H1 (cell line): ENCODE results near the gene CAMTA1. TPM values are rescaled to one million over a fixed set of nuclear protein-coding genes. Genes with fewer than 3 reads are reported as not detected.

ENCODE experiments used
- CTCF ChIA-PET: fragments of 300-600 bp; sonication (Branson Sonifier 250); formaldehyde crosslinking; loops from one replicate; lab custom pipeline; 2021; ENCODE audit not compliant: partially characterized antibody; lab: Charles Lee
- POLR2A ChIA-PET: fragments of 300-600 bp; sonication (Branson Sonifier 250); formaldehyde crosslinking; loops from one replicate; lab custom pipeline; 2021; ENCODE audit warnings: inconsistent platforms; ENCODE audit not compliant: partially characterized antibody; lab: Charles Lee
- DNase-seq, 2 experiments: peaks; one replicate each; pipeline versions ENCODE4 v3.0.0 to v3.0.0-alpha.2; 2010 to 2022; ENCODE audit warnings: low spot score in 2 of 2, low read depth in 1 of 2, mixed read lengths in 1 of 2
- FAIRE-seq: peaks from 2 replicates; lab custom pipeline; 2011; peaks lifted over from hg19 to GRCh38; lab: Jason Lieb, UNC
- H2AFZ ChIP-seq: 2 replicates; pipeline ENCODE4 v1.8.1; 2012; ENCODE audit warnings: low read length, inconsistent platforms
- H2AK5ac ChIP-seq: 2 replicates; pipeline ENCODE4 v1.6.1; 2013; ENCODE audit warnings: low read depth, low read length
- H2BK120ac ChIP-seq: replicated peaks from 2 replicates; pipeline ENCODE3; 2013; ENCODE audit warnings: low read depth, low read length, inconsistent platforms
- H2BK12ac ChIP-seq: 2 replicates; pipeline ENCODE4 v1.6.1; 2013; ENCODE audit warnings: low read depth, low read length
- H2BK15ac ChIP-seq: 2 replicates; pipeline ENCODE4 v1.6.1; 2013; ENCODE audit warnings: low read length
- H2BK20ac ChIP-seq: 2 replicates; pipeline ENCODE4 v1.6.1; 2013; ENCODE audit warnings: low read length
- H2BK5ac ChIP-seq: 2 replicates; pipeline ENCODE4 v1.6.1; 2013; ENCODE audit warnings: low read depth, low read length
- H3K14ac ChIP-seq: 2 replicates; pipeline ENCODE4 v1.6.1; 2013; ENCODE audit warnings: inconsistent platforms; ENCODE audit not compliant: insufficient read length
- H3K18ac ChIP-seq: 2 replicates; pipeline ENCODE4 v1.6.1; 2013; ENCODE audit warnings: low read length; ENCODE audit errors: extremely low read depth
- H3K23ac ChIP-seq: 2 replicates; pipeline ENCODE4 v1.6.1; 2013; ENCODE audit warnings: inconsistent platforms; ENCODE audit not compliant: insufficient read length
- H3K23me2 ChIP-seq: 2 replicates; pipeline ENCODE4 v1.6.1; 2013; ENCODE audit warnings: low read depth, low read length
- H3K27ac ChIP-seq: 2 replicates; pipeline ENCODE4 v1.6.1; 2011; ENCODE audit warnings: low read depth, low read length, inconsistent platforms
- H3K27me3 ChIP-seq, 4 experiments: replicated peaks in 1 of 4; 1 replicate in 1 of 4; 2 replicates in 3 of 4; pipeline versions ENCODE4 v1.6.1 to v1.8.1; 2011 to 2013; ENCODE audit warnings: low read length in 3 of 4, mild to moderate bottlenecking in 3 of 4, inconsistent platforms in 2 of 4, mixed read lengths in 2 of 4, moderate library complexity in 1 of 4; ENCODE audit not compliant: control insufficient read depth in 3 of 4, insufficient read depth in 3 of 4; ENCODE audit errors: extremely low read depth in 1 of 4
- H3K36me3 ChIP-seq, 4 experiments: 2 replicates each; pipeline versions ENCODE4 v1.6.1 to v1.8.1; 2011 to 2013; ENCODE audit warnings: mild to moderate bottlenecking in 4 of 4, low read length in 3 of 4, moderate library complexity in 2 of 4, control low read depth in 1 of 4, inconsistent platforms in 1 of 4; ENCODE audit not compliant: insufficient read depth in 4 of 4, control insufficient read depth in 2 of 4
- H3K4ac ChIP-seq: replicated peaks from 2 replicates; pipeline ENCODE3; 2013; ENCODE audit warnings: low read length, low read depth, mixed read lengths, inconsistent platforms; ENCODE audit not compliant: insufficient read length
- H3K4me1 ChIP-seq, 4 experiments: replicated peaks in 1 of 4; 1 replicate in 1 of 4; 2 replicates in 3 of 4; pipeline versions ENCODE4 v1.6.1 to v1.8.1; 2011 to 2013; ENCODE audit warnings: low read length in 3 of 4, inconsistent platforms in 2 of 4, mixed read lengths in 1 of 4; ENCODE audit not compliant: insufficient read depth in 4 of 4, control insufficient read depth in 3 of 4
- H3K4me2 ChIP-seq, 2 experiments: 2 replicates each; pipeline versions ENCODE4 v1.6.1 to v1.8.1; 2011 to 2013; ENCODE audit warnings: low read depth in 2 of 2, low read length in 2 of 2, control low read depth in 1 of 2, inconsistent platforms in 1 of 2, mild to moderate bottlenecking in 1 of 2; ENCODE audit not compliant: insufficient read depth in 1 of 2
- H3K4me3 ChIP-seq, 4 experiments: fragments of 200-600, 300-600 bp in 1 of 4; sonication (generic), shearing (Covaris generic), sonication (Bioruptor Twin) in 1 of 4; 2 replicates each; pipeline versions ENCODE4 v1.5.1 to v1.8.1; 2011 to 2016; ENCODE audit warnings: low read length in 4 of 4, low read depth in 3 of 4, control low read depth in 2 of 4, inconsistent platforms in 2 of 4, mild to moderate bottlenecking in 2 of 4, mixed read lengths in 1 of 4, moderate library complexity in 1 of 4; ENCODE audit not compliant: insufficient read depth in 2 of 4; ENCODE audit errors: extremely low read depth in 1 of 4
- H3K56ac ChIP-seq: replicated peaks from 2 replicates; pipeline ENCODE3; 2013; ENCODE audit warnings: low read depth, mild to moderate bottlenecking, mixed read lengths, low read length, inconsistent platforms; ENCODE audit not compliant: insufficient read length
- H3K79me1 ChIP-seq: 2 replicates; pipeline ENCODE4 v1.6.1; 2013; ENCODE audit warnings: low read depth, low read length, control low read depth
- H3K79me2 ChIP-seq, 2 experiments: 2 replicates each; pipeline versions ENCODE4 v1.6.1 to v1.8.1; 2012 to 2013; ENCODE audit warnings: low read length in 2 of 2, mild to moderate bottlenecking in 2 of 2, inconsistent platforms in 1 of 2; ENCODE audit not compliant: insufficient read depth in 2 of 2, control insufficient read depth in 1 of 2
- H3K9ac ChIP-seq, 4 experiments: replicated peaks in 1 of 4; 1 replicate in 1 of 4; 2 replicates in 3 of 4; pipeline versions ENCODE4 v1.6.1 to v1.8.1; 2011 to 2013; ENCODE audit warnings: low read depth in 3 of 4, low read length in 3 of 4, control low read depth in 2 of 4, mild to moderate bottlenecking in 2 of 4, moderate library complexity in 2 of 4, inconsistent platforms in 1 of 4; ENCODE audit errors: extremely low read depth in 1 of 4
- H3K9me3 ChIP-seq, 2 experiments: 2 replicates each; pipeline versions ENCODE4 v1.6.1 to v1.8.1; 2012 to 2013; ENCODE audit warnings: mild to moderate bottlenecking in 2 of 2, moderate library complexity in 2 of 2, control low read depth in 1 of 2, inconsistent platforms in 1 of 2, low read depth in 1 of 2, low read length in 1 of 2, mixed read lengths in 1 of 2; ENCODE audit not compliant: insufficient read depth in 2 of 2
- H4K20me1 ChIP-seq, 2 experiments: replicated peaks in 1 of 2; 2 replicates each; pipeline versions ENCODE3 to v1.8.1; 2011 to 2013; ENCODE audit warnings: inconsistent platforms in 2 of 2, low read length in 2 of 2, mild to moderate bottlenecking in 1 of 2; ENCODE audit not compliant: insufficient read depth in 2 of 2, control insufficient read depth in 1 of 2
- H4K5ac ChIP-seq: 2 replicates; pipeline ENCODE4 v1.6.1; 2013; ENCODE audit warnings: low read length, low read depth, mixed read lengths, inconsistent platforms; ENCODE audit not compliant: insufficient read length
- H4K8ac ChIP-seq: 2 replicates; pipeline ENCODE4 v1.8.0; 2013; ENCODE audit warnings: mild to moderate bottlenecking, moderate library complexity, low read length, inconsistent platforms; ENCODE audit not compliant: insufficient read depth; ENCODE audit errors: extremely low read depth
- H4K91ac ChIP-seq: replicated peaks from 2 replicates; pipeline ENCODE3; 2013; ENCODE audit warnings: low read length, mixed read lengths, inconsistent platforms; ENCODE audit not compliant: insufficient read length
- BACH1 ChIP-seq: IDR thresholded peaks from 2 replicates; pipeline ENCODE4 v1.6.1; 2012; ENCODE audit warnings: low read length, improper control_type of control experiment
- BCL11A ChIP-seq, 2 experiments: IDR thresholded peaks; one replicate each; pipeline ENCODE4 v1.6.1; 2011; ENCODE audit warnings: low read depth in 2 of 2, low read length in 2 of 2, mild to moderate bottlenecking in 2 of 2
- BRCA1 ChIP-seq: IDR thresholded peaks from 2 replicates; pipeline ENCODE4 v1.6.1; 2012; ENCODE audit warnings: low read depth, low read length, improper control_type of control experiment
- FOSL1 ChIP-seq: IDR thresholded peaks from 2 replicates; pipeline ENCODE4 v1.6.1; 2011; ENCODE audit warnings: mild to moderate bottlenecking, low read depth, low read length, moderate library complexity; ENCODE audit not compliant: insufficient read depth
- KDM4A ChIP-seq: IDR thresholded peaks from one replicate; pipeline ENCODE4 v1.7.1; 2012; ENCODE audit warnings: low read depth, mild to moderate bottlenecking, moderate library complexity, low read length, inconsistent platforms; ENCODE audit not compliant: severe bottlenecking
- PHF8 ChIP-seq: fragments of 200-600 bp; sonication (generic); conservative IDR thresholded peaks from 2 replicates; pipeline ENCODE4 v1.7.1; 2012; ENCODE audit warnings: low read depth, mild to moderate bottlenecking, inconsistent platforms, low read length, moderate library complexity
- RXRA ChIP-seq: IDR thresholded peaks from 2 replicates; pipeline ENCODE4 v1.6.1; 2011; ENCODE audit warnings: low read depth, mild to moderate bottlenecking, low read length, moderate library complexity; ENCODE audit not compliant: insufficient read depth
- SP1 ChIP-seq: IDR thresholded peaks from 2 replicates; pipeline ENCODE4 v1.6.1; 2011; ENCODE audit warnings: low read depth, low read length
- SUZ12 ChIP-seq: fragments of 200-600 bp; sonication (generic); IDR thresholded peaks from 2 replicates; pipeline ENCODE4 v1.6.1; 2012; ENCODE audit warnings: mild to moderate bottlenecking, inconsistent platforms, low read length, moderate library complexity, mixed read lengths
- TEAD4 ChIP-seq: IDR thresholded peaks from 2 replicates; pipeline ENCODE4 v1.6.1; 2012; ENCODE audit warnings: low read depth, low read length, inconsistent platforms, mixed read lengths
- WGBS, 2 experiments: shearing (Covaris generic) in 1 of 2; methylation state at CpG; one replicate each; pipeline versions ENCODE4 v1.1.6 to v1.1.7; 2013 to 2015; ENCODE audit warnings: low lambda C conversion rate in 2 of 2, mixed read lengths in 2 of 2, inconsistent platforms in 1 of 2, low coverage in 1 of 2, missing lambda C conversion rate in 1 of 2; ENCODE audit not compliant: insufficient replicate concordance in 2 of 2, insufficient coverage in 1 of 2, insufficient read length in 1 of 2; ENCODE audit errors: extremely low coverage in 1 of 2, missing lambda C conversion rate in 1 of 2; 5-methylcytosine and 5-hydroxymethylcytosine counted together
- polyA plus RNA-seq, 7 experiments: library from polyadenylated mRNA; depleted of rRNA in 3 of 7; stranded (reverse) in 5 of 7; unstranded in 2 of 7; fragments of >200 nt in 5 of 7; fragments of 200-250 nt in 2 of 7; gene quantifications; 1 replicate in 5 of 7; 2 replicates in 1 of 7; 4 replicates in 1 of 7; pipeline versions ENCODE4 v1.2.1 to v1.2.3, GENCODE V29; 2011 to 2013; ENCODE audit warnings: missing spikeins in 2 of 7, mixed read lengths in 2 of 7
- total RNA-seq: library from RNA; stranded (reverse); fragmentation: NEBNext Ultra II Directional; extraction: Animal tissue kit (Norgen Biotek cat#: 25700); gene quantifications from 2 replicates; pipeline ENCODE4 v1.2.1, GENCODE V29; 2021

CAMTA1 gene
- total and polyA plus RNA-seq, 2 of the 8 experiments (the other 6 are each of a cell fraction or from before 2014, with no cell fraction given): 65.0 to 119 TPM

DNA sequence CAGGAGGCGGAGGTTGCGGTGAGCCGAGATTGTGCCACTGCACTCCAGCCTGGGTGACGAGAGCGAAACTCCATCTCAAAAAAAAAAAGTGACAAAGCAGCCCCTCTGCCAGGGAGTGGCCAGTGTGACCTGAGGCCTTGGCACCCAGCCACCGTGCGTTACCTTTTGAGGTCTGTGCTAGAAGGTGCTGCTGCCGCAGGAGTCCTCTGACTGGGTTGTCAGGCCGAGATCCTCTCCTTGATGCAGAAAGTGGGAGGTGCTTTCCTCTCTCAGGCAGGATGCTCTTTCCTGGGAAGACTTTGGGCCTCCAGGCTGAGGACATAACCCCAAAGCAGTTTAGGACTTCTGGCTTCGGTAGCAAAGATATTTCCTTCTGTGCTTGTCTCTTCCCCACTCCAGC is 705.3 kb downstream of the CAMTA1 start:
- Histone ChIP-seq H3K23ac (no peak overlapping the region), H2BK12ac (no peak overlapping the region), H3K9me3 (no peaks in the 10 kb centered on the region), H3K4me3 (no peak overlapping the region), H3K4me2 (no peak overlapping the region), H4K5ac (no peak overlapping the region), H3K14ac (no peak overlapping the region), H4K20me1 (peaks cover 0 to 3% of the 10 kb centered on the region in 2 experiments), H2BK5ac (no peak overlapping the region), H3K79me2 (no peaks in the 10 kb centered on the region), H3K9ac (no peak overlapping the region), H2BK120ac (no peak overlapping the region), H4K91ac (no peak overlapping the region), H2AK5ac (no peak overlapping the region), H3K4ac (no peak overlapping the region), H3K23me2 (peaks cover 6% of the 10 kb centered on the region; the same call in 1 of the 2 replicates), H3K56ac (no peak overlapping the region), H2BK20ac (no peak overlapping the region), H3K36me3 (no peaks in the 10 kb centered on the region), H3K27me3 (no peaks in the 10 kb centered on the region), H3K18ac (no peak overlapping the region), H2BK15ac (no peak overlapping the region), H4K8ac (no peak overlapping the region), H3K79me1 (no peaks in the 10 kb centered on the region), H2AFZ (no peak overlapping the region), H3K4me1 (peaks cover 0 to 4% (median 3%) of the 10 kb centered on the region in 4 experiments; a peak in 2 of 7 replicates), H3K27ac (no peak overlapping the region)
- TF ChIP-seq BACH1: no peak
- no peak for TF ChIP-seq FOSL1
- TF ChIP-seq PHF8: no peak
- TF ChIP-seq RXRA: no peak
- no peak for TF ChIP-seq BRCA1
- no peak for TF ChIP-seq SUZ12
- TF ChIP-seq BCL11A (IDR thresholded peaks at IDR 0.05; ENCODE audit: low read depth in 2 of 2, low read length in 2 of 2): no peak
- no peak for TF ChIP-seq SP1
- no peak for TF ChIP-seq KDM4A
- TF ChIP-seq TEAD4: no peak
- WGBS, 2 experiments: 96% methylated on average over 10 of the region's 10 CpGs; no CpG with 5 or more reads in 1 of the 2 experiments
- ChIA-PET POLR2A (no interaction called here), CTCF (interaction anchor here (9.2 kb wide), 1 partner anchor 15 kb away, joined by 78 read pairs; no protein-coding TSS in a partner anchor)
- FAIRE-seq (no peak), DNase-seq (no peak)
